ENCODE measurements around the gene AHDC1.

GRCh38 chr1:27575840-27576331, 28.1 kb downstream of the AHDC1 start:
- TF ChIP-seq RAD21 (IDR thresholded peaks at IDR 0.05; ENCODE audit: low read depth) (peak; percentile 21; the same call in 1 of the 2 replicates), REST (IDR thresholded peaks at IDR 0.05; ENCODE audit: low read depth) (no peak), EP300 (IDR thresholded peaks at IDR 0.05; ENCODE audit: borderline replicate concordance) (no peak; the same call in 1 of the 2 replicates)
- TF ChIP-seq, protein P1, sequence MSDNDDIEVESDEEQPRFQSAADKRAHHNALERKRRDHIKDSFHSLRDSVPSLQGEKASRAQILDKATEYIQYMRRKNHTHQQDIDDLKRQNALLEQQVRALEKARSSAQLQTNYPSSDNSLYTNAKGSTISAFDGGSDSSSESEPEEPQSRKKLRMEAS (IDR thresholded peaks at IDR 0.05), result no peak; the same call in 1 of the 2 replicates
- TF ChIP-seq, protein P2, sequence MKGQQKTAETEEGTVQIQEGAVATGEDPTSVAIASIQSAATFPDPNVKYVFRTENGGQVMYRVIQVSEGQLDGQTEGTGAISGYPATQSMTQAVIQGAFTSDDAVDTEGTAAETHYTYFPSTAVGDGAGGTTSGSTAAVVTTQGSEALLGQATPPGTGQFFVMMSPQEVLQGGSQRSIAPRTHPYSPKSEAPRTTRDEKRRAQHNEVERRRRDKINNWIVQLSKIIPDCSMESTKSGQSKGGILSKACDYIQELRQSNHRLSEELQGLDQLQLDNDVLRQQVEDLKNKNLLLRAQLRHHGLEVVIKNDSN (IDR thresholded peaks at IDR 0.05), result peak; percentile 70

Measured in Ishikawa (cell line).